Activated T-cell treated with anti-CD3 and anti-CD28 coated beads, Interleukin-2, amount 50 U/mL, for 24 hours (primary cell): Measurements from ENCODE around the gene AKAP8.
"Not testable (repeated sequence)": the region's sequence is repeated elsewhere in the genome, so short reads cannot be mapped to it uniquely, and the experiment has no call there.

Source experiments
- DNase-seq: peaks from one replicate; pipeline ENCODE4 v3.0.0-alpha.2; 2020
- H3K27ac Mint-ChIP-seq: 2 replicates; pipeline ENCODE4 v1.8.0; 2020; ENCODE audit warnings: mild to moderate bottlenecking, mixed read lengths
- H3K27me3 Mint-ChIP-seq: 2 replicates; pipeline ENCODE4 v1.8.0; 2020; ENCODE audit warnings: mixed read lengths
- H3K36me3 Mint-ChIP-seq: 2 replicates; pipeline ENCODE4 v1.8.0; 2020; ENCODE audit warnings: low read depth, mixed read lengths
- H3K4me1 Mint-ChIP-seq: 2 replicates; pipeline ENCODE4 v1.8.0; 2020; ENCODE audit warnings: low read depth, mixed read lengths
- H3K4me3 Mint-ChIP-seq: 2 replicates; pipeline ENCODE4 v1.8.0; 2020; ENCODE audit warnings: mild to moderate bottlenecking, moderate library complexity, mixed read lengths
- H3K9me3 Mint-ChIP-seq: 2 replicates; pipeline ENCODE4 v1.8.0; 2020; ENCODE audit warnings: mixed read lengths

AKAP8 gene

GRCh38 chr19:15354566-15355296 is 24.9 kb downstream of the AKAP8 start:
- no peaks in the 10 kb centered on the region for H3K27me3 Mint-ChIP-seq
- H3K36me3 Mint-ChIP-seq: peaks cover 72% of the 10 kb centered on the region
- H3K4me3 Mint-ChIP-seq: no peak overlapping the region
- no peaks in the 10 kb centered on the region for H3K4me1 Mint-ChIP-seq
- DNase-seq: no peak
- H3K9me3 Mint-ChIP-seq: no peaks in the 10 kb centered on the region
- peak overlapping the region; percentile 50 for H3K27ac Mint-ChIP-seq

- Mint-ChIP-seq H3K36me3 (peaks cover 63% of the 10 kb centered on the region), H3K4me1 (no peaks in the 10 kb centered on the region), H3K9me3 (no peaks in the 10 kb centered on the region), H3K4me3 (no peak overlapping the region), H3K27ac (peak overlapping the region; percentile 2), H3K27me3 (no peaks in the 10 kb centered on the region)
- no peak for DNase-seq
Observed at GRCh38 chr19:15353908-15354307, 25.7 kb downstream of the AKAP8 start.

DNA sequence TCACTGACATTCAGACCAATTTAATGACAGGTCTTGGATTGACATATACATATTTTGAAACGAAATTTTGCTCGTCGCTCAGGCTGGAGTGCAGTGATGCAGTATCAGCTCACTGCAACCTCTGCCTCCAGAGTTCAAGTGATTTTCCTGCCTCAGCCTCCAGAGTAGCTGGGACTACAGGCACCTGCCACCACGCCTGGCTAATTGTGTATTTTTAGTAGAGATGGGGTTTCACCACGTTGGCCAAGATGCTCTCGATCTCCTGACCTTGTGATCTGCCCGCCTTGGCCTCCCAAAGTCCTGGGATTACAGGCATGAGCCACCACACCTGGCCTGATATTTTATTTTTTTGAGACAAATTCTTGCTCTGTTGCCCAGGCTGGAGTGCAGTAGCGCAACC is 27.1 kb downstream of the AKAP8 start:
- peaks cover 51% of the 10 kb centered on the region for H3K36me3 Mint-ChIP-seq
- H3K4me1 Mint-ChIP-seq, H3K9me3 Mint-ChIP-seq, DNase-seq, H3K4me3 Mint-ChIP-seq, H3K27ac Mint-ChIP-seq, H3K27me3 Mint-ChIP-seq: not testable (repeated sequence)

DNA sequence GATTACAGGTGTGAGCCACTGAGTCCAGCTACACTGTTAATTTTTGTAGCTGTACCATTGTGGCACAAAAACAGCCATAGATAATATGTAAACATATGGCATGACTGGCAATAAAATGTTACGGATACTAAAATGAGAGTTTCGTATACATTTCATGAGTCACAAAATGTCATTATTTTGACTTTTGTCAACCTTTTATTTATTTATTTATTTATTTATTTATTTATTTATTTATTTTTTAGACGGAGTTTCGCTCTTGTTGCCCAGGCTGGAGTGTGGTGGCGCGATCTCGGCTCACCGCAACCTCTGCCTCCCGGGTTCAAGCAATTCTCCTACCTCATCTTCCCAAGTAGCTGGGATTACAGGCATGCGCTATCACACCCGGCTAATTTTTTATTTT is 38.3 kb downstream of the AKAP8 start:
- not testable (repeated sequence) for DNase-seq, H3K4me1 Mint-ChIP-seq, H3K27me3 Mint-ChIP-seq, H3K4me3 Mint-ChIP-seq, H3K27ac Mint-ChIP-seq, H3K9me3 Mint-ChIP-seq
- H3K36me3 Mint-ChIP-seq: peaks cover 42% of the 10 kb centered on the region

DNA sequence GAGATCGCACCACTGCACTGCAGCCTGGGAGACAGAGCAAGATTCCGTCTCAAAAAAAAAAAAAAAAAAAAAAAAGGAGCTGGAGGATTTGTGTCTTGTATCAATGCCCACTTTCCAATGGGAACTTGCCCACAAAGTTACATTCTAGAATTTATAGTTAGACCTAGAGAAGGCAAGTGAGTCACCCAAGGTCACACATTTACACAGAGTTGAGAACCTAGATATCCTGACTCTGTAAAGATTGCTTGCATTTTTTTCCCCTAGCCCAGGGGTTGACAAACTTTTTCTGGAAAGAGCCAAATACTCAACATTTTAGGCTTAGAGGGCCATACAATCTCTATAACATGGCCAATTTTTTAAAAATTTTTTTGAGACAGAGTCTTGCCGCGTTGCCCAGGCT is 39.5 kb downstream of the AKAP8 start:
- Mint-ChIP-seq H3K4me3 (no peak overlapping the region), H3K27ac (no peak overlapping the region), H3K9me3 (no peaks in the 10 kb centered on the region), H3K4me1 (peaks cover under 1% of the 10 kb centered on the region), H3K36me3 (peaks cover 40% of the 10 kb centered on the region), H3K27me3 (no peaks in the 10 kb centered on the region)
- DNase-seq: no peak

GRCh38 chr19:15337202-15337601 is 42.4 kb downstream of the AKAP8 start:
- Mint-ChIP-seq H3K4me3 (no peak overlapping the region), H3K27ac (no peak overlapping the region), H3K9me3 (no peaks in the 10 kb centered on the region), H3K27me3 (no peaks in the 10 kb centered on the region), H3K36me3 (peaks cover 30% of the 10 kb centered on the region), H3K4me1 (peaks cover 14% of the 10 kb centered on the region)
- DNase-seq: no peak

- H3K27ac Mint-ChIP-seq, H3K27me3 Mint-ChIP-seq, H3K9me3 Mint-ChIP-seq, H3K4me3 Mint-ChIP-seq, DNase-seq: not testable (repeated sequence)
- Mint-ChIP-seq H3K4me1 (peaks cover 15% of the 10 kb centered on the region), H3K36me3 (peaks cover 33% of the 10 kb centered on the region)
Observed at GRCh38 chr19:15335992-15336391, 43.6 kb downstream of the AKAP8 start.

GRCh38 chr19:15332311-15332996 is 47.1 kb downstream of the AKAP8 start, which contains the start of gene BRD4:
TSS of gene BRD4 (minus strand) at chr19:15332539. CDS start at chr19:15273099, 59,440 bp downstream.
- Mint-ChIP-seq H3K36me3 (peaks cover 46% of the 10 kb centered on the region), H3K4me1 (peaks cover 48% of the 10 kb centered on the region), H3K27ac (peak within 1 kb of the TSS; percentile 97), H3K4me3 (peak within 1 kb of the TSS; percentile 95), H3K9me3 (no peaks in the 10 kb centered on the region), H3K27me3 (no peaks in the 10 kb centered on the region)
- DNase-seq: peak; percentile 88

GRCh38 chr19:15331419-15332310 is 47.9 kb downstream of the AKAP8 start:
- H3K9me3 Mint-ChIP-seq: no peaks in the 10 kb centered on the region
- peak overlapping the region; percentile 95 for H3K4me3 Mint-ChIP-seq
- peak; percentile 80 for DNase-seq
- H3K4me1 Mint-ChIP-seq: peaks cover 56% of the 10 kb centered on the region
- no peaks in the 10 kb centered on the region for H3K27me3 Mint-ChIP-seq
- peak overlapping the region; percentile 97 for H3K27ac Mint-ChIP-seq
- peaks cover 47% of the 10 kb centered on the region for H3K36me3 Mint-ChIP-seq

DNA sequence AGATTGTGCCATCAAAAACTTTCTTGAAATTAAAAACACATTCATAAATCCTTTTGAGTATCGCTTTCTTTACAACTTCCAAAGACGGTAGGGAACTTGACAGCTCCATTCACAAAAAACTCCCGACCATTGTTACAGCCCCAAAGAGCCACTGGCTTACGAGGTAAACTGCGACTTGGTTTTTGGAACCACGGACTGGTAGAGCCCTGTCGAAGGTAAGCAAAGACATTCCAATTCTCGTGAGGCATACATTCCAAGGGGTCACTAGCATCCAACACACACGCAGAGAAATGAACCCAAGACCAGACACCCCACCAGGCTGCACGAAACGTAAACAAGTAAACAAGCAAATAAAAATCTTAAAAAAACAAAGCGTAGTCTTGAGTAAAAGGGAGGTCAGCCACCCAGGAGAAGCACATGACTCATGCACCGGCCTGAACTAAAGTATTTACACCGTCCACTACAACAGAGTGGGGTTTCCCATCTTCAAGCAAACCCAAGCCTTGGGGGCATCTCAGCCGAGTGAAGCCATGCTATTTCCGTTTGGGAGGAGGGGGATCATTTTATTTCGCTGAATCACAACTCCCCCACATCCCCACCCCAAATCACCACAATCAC is 48.7 kb downstream of the AKAP8 start:
- peak overlapping the region; percentile 97 for H3K27ac Mint-ChIP-seq
- no peaks in the 10 kb centered on the region for H3K27me3 Mint-ChIP-seq
- peaks cover 62% of the 10 kb centered on the region for H3K4me1 Mint-ChIP-seq
- H3K36me3 Mint-ChIP-seq: peaks cover 41% of the 10 kb centered on the region
- H3K4me3 Mint-ChIP-seq: peak overlapping the region; percentile 95
- H3K9me3 Mint-ChIP-seq: no peaks in the 10 kb centered on the region
- no peak for DNase-seq

DNA sequence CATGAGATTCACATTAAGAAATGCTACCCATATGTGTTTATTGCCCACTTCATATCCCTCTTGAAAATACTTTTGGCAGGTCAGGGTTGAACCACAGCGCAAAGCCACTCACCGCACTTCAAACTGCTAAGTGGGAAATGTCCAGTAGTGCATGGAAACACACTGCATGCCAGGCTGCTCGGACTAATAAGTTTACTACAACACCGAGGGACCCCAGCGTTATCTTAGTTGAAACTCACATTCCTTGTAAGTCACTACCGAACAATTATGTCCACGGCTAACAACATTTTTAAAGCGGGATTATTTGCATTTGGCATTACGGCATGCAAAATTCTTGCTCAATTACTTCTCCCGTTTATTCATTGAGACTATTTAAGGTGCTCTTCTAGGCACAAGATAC is 51.3 kb downstream of the AKAP8 start:
- Mint-ChIP-seq H3K4me1 (peaks cover 79% of the 10 kb centered on the region), H3K27ac (peak overlapping the region; percentile 69), H3K4me3 (peak overlapping the region; percentile 95), H3K36me3 (peaks cover 41% of the 10 kb centered on the region), H3K27me3 (no peaks in the 10 kb centered on the region), H3K9me3 (no peaks in the 10 kb centered on the region)
- DNase-seq: no peak

DNA sequence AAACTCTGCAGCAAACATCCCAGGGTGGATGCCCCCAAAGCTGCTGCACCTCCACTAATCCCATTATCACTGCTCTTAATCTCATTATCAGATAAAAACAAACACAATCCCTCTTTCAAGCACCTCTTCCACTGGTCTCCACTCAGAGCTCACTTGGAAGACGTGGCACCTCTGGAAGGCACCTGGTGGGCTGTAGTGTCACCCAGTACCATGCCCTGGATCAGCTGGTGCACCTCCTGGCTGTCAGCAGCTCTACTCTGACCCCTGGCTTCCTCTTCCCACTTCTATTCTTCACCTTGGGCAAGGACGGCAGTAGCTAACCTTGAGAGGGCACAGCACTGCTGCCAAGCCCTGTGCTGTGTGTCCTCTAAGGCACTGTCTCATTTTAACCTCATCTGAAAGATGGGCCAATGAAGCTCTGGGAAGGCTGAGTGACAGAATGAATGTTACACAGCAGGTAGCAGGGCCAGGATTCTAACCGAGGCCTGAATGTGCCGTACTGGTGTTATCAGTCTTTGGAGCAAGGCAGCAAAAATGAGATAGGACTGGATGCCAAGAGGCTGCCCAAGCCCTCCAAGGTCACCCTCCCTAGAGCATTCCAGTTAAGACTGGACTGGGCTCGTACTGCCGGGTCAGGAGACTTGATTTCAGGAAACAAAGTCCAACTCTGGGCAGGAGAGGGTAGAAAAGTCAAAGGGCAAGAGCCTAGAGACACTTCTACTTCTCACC is 54.6 kb downstream of the AKAP8 start:
- H3K9me3 Mint-ChIP-seq: peaks cover 1% of the 10 kb centered on the region
- H3K27ac Mint-ChIP-seq: peak overlapping the region; percentile 75
- no peaks in the 10 kb centered on the region for H3K27me3 Mint-ChIP-seq
- H3K4me3 Mint-ChIP-seq: peak overlapping the region; percentile 2
- peaks cover 32% of the 10 kb centered on the region for H3K36me3 Mint-ChIP-seq
- H3K4me1 Mint-ChIP-seq: peaks cover 88% of the 10 kb centered on the region
- no peak for DNase-seq

DNA sequence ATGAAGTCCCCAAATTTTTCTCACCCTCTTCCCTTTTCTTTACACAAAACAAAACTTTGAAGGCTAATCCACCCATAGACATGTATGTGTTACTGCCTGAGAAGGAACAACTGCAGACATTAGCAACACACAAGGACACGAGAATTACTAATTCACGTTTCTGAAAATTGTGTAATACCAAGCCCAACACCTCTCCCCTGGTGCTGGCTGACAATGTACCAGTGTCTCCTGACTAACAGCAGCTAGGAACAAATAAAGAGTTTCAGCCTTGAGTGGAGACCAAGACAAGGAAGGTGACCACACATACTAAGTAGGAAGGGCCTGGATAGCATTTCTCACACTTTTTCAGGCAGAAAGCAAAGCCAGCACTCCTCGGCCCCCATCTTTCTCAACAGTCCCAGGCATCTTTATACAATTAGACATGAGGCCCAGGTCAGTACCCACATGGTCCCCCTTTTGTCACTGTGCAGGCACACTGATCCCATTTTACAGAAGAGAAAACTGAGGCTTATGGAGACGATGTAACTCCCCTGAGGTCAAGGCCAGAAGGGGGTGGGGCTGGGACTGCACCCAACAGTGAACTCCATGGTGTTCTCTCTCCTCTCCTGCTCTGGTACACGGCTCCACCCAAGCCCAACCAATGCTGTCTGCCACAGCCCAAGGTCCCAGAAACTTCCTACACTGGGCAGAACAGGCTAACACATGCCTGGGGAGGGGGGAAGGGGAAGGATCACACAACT is 55.9 kb downstream of the AKAP8 start:
- Mint-ChIP-seq H3K36me3 (peaks cover 24% of the 10 kb centered on the region), H3K27me3 (no peaks in the 10 kb centered on the region), H3K4me1 (peaks cover 87% of the 10 kb centered on the region), H3K27ac (peak overlapping the region; percentile 75), H3K9me3 (peaks cover 1% of the 10 kb centered on the region), H3K4me3 (no peak overlapping the region)
- no peak for DNase-seq
